Ishikawa (cell line): ENCODE data around the gene MARS1.

Source experiments
- EGR1 ChIP-seq: IDR thresholded peaks from 2 replicates; pipeline ENCODE4 v1.6.1; 2012
- FOXM1 ChIP-seq: IDR thresholded peaks from 2 replicates; pipeline ENCODE4 v1.6.1; 2012; ENCODE audit warnings: low read depth, borderline replicate concordance
- RAD21 ChIP-seq: IDR thresholded peaks from 2 replicates; pipeline ENCODE4 v1.6.1; 2012; ENCODE audit warnings: low read depth
- TAF1 ChIP-seq: IDR thresholded peaks from 2 replicates; pipeline ENCODE4 v1.6.1; 2012; ENCODE audit warnings: low read depth, mild to moderate bottlenecking
- TEAD4 ChIP-seq: IDR thresholded peaks from 2 replicates; pipeline ENCODE4 v1.6.1; 2012
- YY1 ChIP-seq: IDR thresholded peaks from 2 replicates; pipeline ENCODE4 v1.6.1; 2012; ENCODE audit warnings: low read depth

GRCh38 chr12:57498571-57498970 lies 10.7 kb downstream of the MARS1 start:
- TF ChIP-seq EGR1: no peak
- TF ChIP-seq TAF1: no peak
- no peak for TF ChIP-seq YY1
- no peak for TF ChIP-seq FOXM1
- TF ChIP-seq TEAD4: no peak
- TF ChIP-seq RAD21: no peak
